ENCODE results near the gene BAZ1B. TPM values are rescaled to one million over a fixed set of nuclear protein-coding genes. Genes with fewer than 3 reads are reported as not detected.
"Not testable (repeated sequence)": the region's sequence is repeated elsewhere in the genome, so short reads cannot be mapped to it uniquely, and the experiment has no call there.

Gene BAZ1B
- total RNA-seq, 1 donor from 2014 or later, result 42.4 TPM

DNA sequence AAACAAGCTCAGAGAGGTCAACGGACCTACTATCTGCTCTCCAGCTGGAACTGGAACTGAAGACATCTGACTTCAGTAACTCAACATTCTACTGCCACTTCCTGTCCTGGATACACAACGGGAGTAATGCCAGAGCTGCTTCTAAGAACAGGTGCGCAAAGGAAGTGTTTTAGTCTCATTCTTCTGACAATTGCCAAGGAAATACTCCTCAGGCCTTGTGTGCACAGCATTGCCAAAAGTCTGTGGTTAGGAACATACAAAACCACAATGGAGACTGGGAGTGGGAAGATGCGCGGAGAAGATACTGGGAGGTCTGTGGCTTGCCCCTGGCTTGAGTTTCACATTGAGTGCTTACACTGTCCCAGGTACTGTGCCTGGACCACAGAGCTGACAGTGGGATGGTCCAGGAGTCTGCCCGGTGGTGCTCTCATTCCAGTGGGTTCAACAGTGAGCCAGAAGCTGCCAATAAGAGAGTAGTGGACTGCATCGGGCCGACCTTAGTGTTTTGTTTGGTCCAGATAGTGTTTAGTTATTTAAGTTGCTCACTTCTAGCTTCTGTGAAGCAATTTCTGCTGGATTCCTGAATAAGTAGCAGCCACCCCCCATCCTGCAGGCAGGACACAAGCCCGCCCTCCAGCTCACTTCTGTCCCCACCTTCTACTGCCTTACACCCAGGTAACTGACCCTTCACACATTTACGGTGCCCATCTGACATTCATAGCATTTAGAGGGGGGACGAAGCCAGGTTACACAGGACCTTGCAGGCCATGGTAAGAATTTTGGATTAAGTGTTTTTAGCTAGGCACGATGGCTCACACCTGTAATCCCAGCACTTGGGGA, 46.0 kb upstream of the BAZ1B start:
- FAIRE-seq, result no peak
- no peak for DNase-seq (ENCODE audit: low read depth)

DNA sequence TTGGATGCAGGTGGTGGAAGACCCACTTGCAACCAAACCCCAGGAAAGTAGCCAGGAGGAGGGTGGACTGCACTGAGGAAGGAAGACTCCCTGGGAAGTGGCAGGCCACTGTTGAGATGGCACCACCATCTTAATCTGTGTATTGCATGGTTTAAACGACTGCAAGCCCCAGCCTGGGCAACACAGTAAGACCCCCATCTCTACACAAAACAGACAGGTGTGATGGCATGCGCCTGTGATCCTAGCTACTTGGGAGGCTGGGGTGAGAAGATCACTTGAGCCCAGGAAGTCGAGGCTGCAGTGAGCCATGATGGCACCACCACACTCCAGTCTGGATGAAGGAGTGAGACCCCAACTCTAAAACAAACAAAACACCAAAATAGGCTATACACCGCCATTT, 45.0 kb upstream of the BAZ1B start:
- FAIRE-seq (no peak), DNase-seq (ENCODE audit: low read depth) (no peak)
- H3K4me3 ChIP-seq (ENCODE audit: low read depth, low read length), result no peak overlapping the region
- no peaks in the 10 kb centered on the region for H3K27me3 ChIP-seq (ENCODE audit: control insufficient read depth, insufficient read depth, low read length)
- H3K36me3 ChIP-seq (ENCODE audit: control insufficient read depth, insufficient read depth, low read length), result peaks cover 7% of the 10 kb centered on the region
- TF ChIP-seq, protein P1, sequence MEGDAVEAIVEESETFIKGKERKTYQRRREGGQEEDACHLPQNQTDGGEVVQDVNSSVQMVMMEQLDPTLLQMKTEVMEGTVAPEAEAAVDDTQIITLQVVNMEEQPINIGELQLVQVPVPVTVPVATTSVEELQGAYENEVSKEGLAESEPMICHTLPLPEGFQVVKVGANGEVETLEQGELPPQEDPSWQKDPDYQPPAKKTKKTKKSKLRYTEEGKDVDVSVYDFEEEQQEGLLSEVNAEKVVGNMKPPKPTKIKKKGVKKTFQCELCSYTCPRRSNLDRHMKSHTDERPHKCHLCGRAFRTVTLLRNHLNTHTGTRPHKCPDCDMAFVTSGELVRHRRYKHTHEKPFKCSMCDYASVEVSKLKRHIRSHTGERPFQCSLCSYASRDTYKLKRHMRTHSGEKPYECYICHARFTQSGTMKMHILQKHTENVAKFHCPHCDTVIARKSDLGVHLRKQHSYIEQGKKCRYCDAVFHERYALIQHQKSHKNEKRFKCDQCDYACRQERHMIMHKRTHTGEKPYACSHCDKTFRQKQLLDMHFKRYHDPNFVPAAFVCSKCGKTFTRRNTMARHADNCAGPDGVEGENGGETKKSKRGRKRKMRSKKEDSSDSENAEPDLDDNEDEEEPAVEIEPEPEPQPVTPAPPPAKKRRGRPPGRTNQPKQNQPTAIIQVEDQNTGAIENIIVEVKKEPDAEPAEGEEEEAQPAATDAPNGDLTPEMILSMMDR (IDR thresholded peaks at IDR 0.05; ENCODE audit: insufficient read depth, low read length, severe bottlenecking), result no peak

More for the DNA sequence above, 46.0 kb upstream of the BAZ1B start:
- Histone ChIP-seq H3K36me3 (ENCODE audit: control insufficient read depth, insufficient read depth, low read length) (peaks cover 12% of the 10 kb centered on the region), H3K27me3 (ENCODE audit: control insufficient read depth, insufficient read depth, low read length) (no peaks in the 10 kb centered on the region), H3K4me3 (ENCODE audit: low read depth, low read length) (no peak overlapping the region)
- TF ChIP-seq, protein P1 (IDR thresholded peaks at IDR 0.05; ENCODE audit: insufficient read depth, low read length, severe bottlenecking), result no peak

DNA sequence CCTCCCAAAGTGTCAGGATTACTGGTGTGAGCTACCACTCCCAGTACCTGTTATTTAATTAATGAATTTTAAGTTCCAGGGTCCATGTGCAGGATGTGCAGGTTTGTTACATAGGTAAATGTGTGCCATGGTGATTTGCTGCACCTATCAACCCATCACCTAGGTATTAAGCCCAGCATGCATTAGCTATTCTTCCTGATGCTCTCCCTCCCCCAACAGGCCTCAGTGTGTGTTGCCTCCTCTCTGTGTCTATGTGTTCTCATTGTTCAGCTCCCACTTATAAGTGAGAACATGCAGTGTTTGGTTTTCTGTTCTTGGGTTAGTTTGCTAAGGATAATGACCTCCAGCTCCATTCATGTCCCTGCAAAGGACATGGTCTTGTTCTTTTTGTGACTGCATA, 44.3 kb upstream of the BAZ1B start:
- not testable (repeated sequence) for H3K4me3 ChIP-seq (ENCODE audit: low read depth, low read length)

DNA sequence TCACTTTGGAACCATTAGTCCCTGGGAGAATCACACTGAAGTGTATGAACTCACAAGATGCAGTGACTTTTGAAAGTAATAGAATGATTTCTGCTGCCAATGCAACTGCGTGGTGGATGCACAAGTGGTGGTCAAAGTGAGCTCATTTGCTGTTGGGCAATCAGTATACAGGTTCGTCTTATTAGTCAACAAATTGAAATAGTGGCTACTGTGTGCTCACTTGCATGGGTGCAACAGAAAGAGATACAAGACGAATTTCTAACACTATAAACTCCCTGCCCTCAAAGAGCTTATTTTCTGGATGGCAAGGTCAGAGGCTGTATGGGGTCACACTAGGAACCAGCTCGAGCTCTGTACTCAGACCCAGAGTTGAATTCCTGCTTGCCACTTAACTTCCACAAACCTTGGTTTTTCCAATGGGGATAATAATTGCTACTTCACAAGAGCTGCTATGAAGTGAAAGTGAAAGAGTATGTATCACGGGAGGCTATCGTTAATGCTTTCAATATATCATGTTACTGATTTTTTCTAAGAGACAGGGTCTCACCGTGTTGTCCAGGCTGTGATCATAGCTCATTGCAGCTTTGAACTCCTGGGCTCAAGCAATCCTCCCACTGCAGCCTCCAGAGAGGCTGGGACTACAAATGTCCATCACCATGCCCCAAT, 43.7 kb upstream of the BAZ1B start:
- Histone ChIP-seq H3K27me3 (ENCODE audit: control insufficient read depth, insufficient read depth, low read length) (no peaks in the 10 kb centered on the region), H3K4me3 (ENCODE audit: low read depth, low read length) (no peak overlapping the region), H3K36me3 (ENCODE audit: control insufficient read depth, insufficient read depth, low read length) (peaks cover 4% of the 10 kb centered on the region)
- DNase-seq (ENCODE audit: low read depth) (peak; percentile 39), FAIRE-seq (no peak)
- TF ChIP-seq, protein P1 (IDR thresholded peaks at IDR 0.05; ENCODE audit: insufficient read depth, low read length, severe bottlenecking), result no peak

More for the DNA sequence above, 44.3 kb upstream of the BAZ1B start:
- H3K36me3 ChIP-seq (ENCODE audit: control insufficient read depth, insufficient read depth, low read length); H3K27me3 ChIP-seq (ENCODE audit: control insufficient read depth, insufficient read depth, low read length); FAIRE-seq; DNase-seq (ENCODE audit: low read depth): not testable (repeated sequence)

DNA sequence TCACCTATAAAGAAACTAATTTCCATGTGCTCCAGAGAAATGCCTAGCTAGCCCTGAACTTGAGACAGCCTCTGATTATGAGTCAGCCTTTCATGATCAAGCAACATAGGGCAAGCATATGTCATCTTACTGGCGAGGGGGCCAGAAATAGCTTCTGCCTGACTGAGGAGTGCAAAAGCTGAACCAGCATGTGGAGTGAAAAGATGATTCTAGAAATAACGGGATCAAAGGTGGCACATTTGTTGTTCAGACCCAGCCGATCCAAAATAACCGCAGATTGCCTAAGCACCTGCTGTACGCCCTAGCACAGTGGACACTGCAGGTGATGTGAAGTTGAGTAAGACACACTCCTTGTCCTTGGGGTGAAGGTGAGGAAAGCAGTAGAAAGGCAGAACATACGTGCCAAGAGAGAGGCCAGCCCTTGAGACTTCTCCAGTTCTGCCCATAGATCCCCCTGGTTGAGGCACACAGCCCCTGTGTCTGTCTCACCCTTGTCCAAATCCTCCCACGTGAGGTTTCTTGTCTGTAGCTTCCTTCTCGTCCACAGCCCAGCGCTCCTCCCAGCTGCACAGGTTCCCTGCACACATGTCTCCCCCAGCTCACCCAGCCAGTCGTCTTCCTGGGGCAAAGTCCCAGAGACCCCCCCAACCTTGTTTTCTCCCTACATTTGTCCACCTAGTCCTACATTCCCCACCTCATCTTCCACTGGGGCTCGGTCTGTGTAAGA, 38.2 kb upstream of the BAZ1B start:
- TF ChIP-seq, protein P1 (IDR thresholded peaks at IDR 0.05; ENCODE audit: insufficient read depth, low read length, severe bottlenecking), result no peak
- DNase-seq (ENCODE audit: low read depth) (peak; percentile 77), FAIRE-seq (no peak)
- H3K4me3 ChIP-seq (ENCODE audit: low read depth, low read length), result no peak overlapping the region
- H3K36me3 ChIP-seq (ENCODE audit: control insufficient read depth, insufficient read depth, low read length), result no peaks in the 10 kb centered on the region
- H3K27me3 ChIP-seq (ENCODE audit: control insufficient read depth, insufficient read depth, low read length), result no peaks in the 10 kb centered on the region

All from bronchial epithelial cell (primary cell).